Liver (tissue), 9 donors: ENCODE results near the gene PHLDA2. TPM values are rescaled to one million over a fixed set of nuclear protein-coding genes. Genes with fewer than 3 reads are reported as not detected.

ENCODE experiments used
- DNase-seq: peaks from one replicate; pipeline ENCODE4 v3.0.0-alpha.2; 2017; ENCODE audit warnings: low spot score
- H3K27ac ChIP-seq, 2 donors: one replicate each; pipeline ENCODE4 v1.7.0; 2013; ENCODE audit warnings: inconsistent platforms in 2 of 2, low read length in 2 of 2, control low read depth in 1 of 2, low read depth in 1 of 2, mild to moderate bottlenecking in 1 of 2
- H3K27me3 ChIP-seq, 4 donors: one replicate each; pipeline versions ENCODE4 v1.6.1 to v1.7.0; 2013; ENCODE audit warnings: low read length in 3 of 4, inconsistent platforms in 1 of 4, mild to moderate bottlenecking in 1 of 4, moderate library complexity in 1 of 4; ENCODE audit not compliant: control insufficient read depth in 4 of 4, insufficient read depth in 4 of 4
- H3K36me3 ChIP-seq, 4 donors: one replicate each; pipeline versions ENCODE4 v1.6.1 to v1.7.0; 2013; ENCODE audit warnings: low read length in 3 of 4, mild to moderate bottlenecking in 3 of 4, low read depth in 1 of 4, moderate library complexity in 1 of 4; ENCODE audit not compliant: control insufficient read depth in 4 of 4, insufficient read depth in 3 of 4
- H3K4me1 ChIP-seq, 4 donors: one replicate each; pipeline versions ENCODE4 v1.6.1 to v1.7.0; 2013; ENCODE audit warnings: low read length in 3 of 4, mild to moderate bottlenecking in 3 of 4, moderate library complexity in 1 of 4; ENCODE audit not compliant: control insufficient read depth in 4 of 4, insufficient read depth in 4 of 4
- H3K4me3 ChIP-seq, 3 donors: one replicate each; pipeline versions ENCODE4 v1.6.1 to v1.7.0; 2013; ENCODE audit warnings: low read length in 3 of 3, control low read depth in 1 of 3, low read depth in 1 of 3, mild to moderate bottlenecking in 1 of 3
- H3K9ac ChIP-seq, 2 donors: one replicate each; pipeline ENCODE4 v1.7.0; 2013; ENCODE audit warnings: low read length in 2 of 2, mild to moderate bottlenecking in 2 of 2, moderate library complexity in 2 of 2, control low read depth in 1 of 2, low read depth in 1 of 2
- H3K9me3 ChIP-seq, 4 donors: one replicate each; pipeline versions ENCODE4 v1.6.1 to v1.7.0; 2013; ENCODE audit warnings: low read length in 3 of 4; ENCODE audit not compliant: control insufficient read depth in 4 of 4
- EGR1 ChIP-seq, 2 donors: IDR thresholded peaks; 2 replicates each; pipeline ENCODE4 v1.6.1; 2016 to 2018; ENCODE audit warnings: antibody characterized with exemption in 2 of 2, low read depth in 2 of 2
- FOXA1 ChIP-seq: IDR thresholded peaks from 2 replicates; pipeline ENCODE4 v1.6.1; 2016; ENCODE audit warnings: antibody characterized with exemption
- GABPA ChIP-seq, 2 donors: IDR thresholded peaks in 1 of 2; conservative IDR thresholded peaks in 1 of 2; 2 replicates each; pipeline ENCODE4 v1.6.1; 2016; ENCODE audit warnings: antibody characterized with exemption in 2 of 2, mild to moderate bottlenecking in 1 of 2, moderate library complexity in 1 of 2
- HNF4G ChIP-seq: IDR thresholded peaks from 2 replicates; pipeline ENCODE4 v1.6.1; 2016; ENCODE audit warnings: antibody characterized with exemption
- JUND ChIP-seq, 2 donors: IDR thresholded peaks; 2 replicates each; pipeline ENCODE4 v1.6.1; 2016; ENCODE audit warnings: antibody characterized with exemption in 2 of 2
- NR2F2 ChIP-seq: IDR thresholded peaks from 2 replicates; pipeline ENCODE4 v1.6.1; 2016; ENCODE audit warnings: antibody characterized with exemption
- RAD21 ChIP-seq, 2 donors: IDR thresholded peaks; 2 replicates each; pipeline ENCODE4 v1.6.1; 2016; ENCODE audit warnings: antibody characterized with exemption in 2 of 2, mild to moderate bottlenecking in 2 of 2
- RXRA ChIP-seq, 2 donors: IDR thresholded peaks; 2 replicates each; pipeline ENCODE4 v1.6.1; 2017 to 2018; ENCODE audit warnings: antibody characterized with exemption in 2 of 2, mild to moderate bottlenecking in 1 of 2
- SP1 ChIP-seq: IDR thresholded peaks from 2 replicates; pipeline ENCODE4 v1.6.1; 2018; ENCODE audit warnings: antibody characterized with exemption, mild to moderate bottlenecking
- TAF1 ChIP-seq: conservative IDR thresholded peaks from 2 replicates; pipeline ENCODE4 v1.6.1; 2016; ENCODE audit warnings: antibody characterized with exemption, mild to moderate bottlenecking
- YY1 ChIP-seq: IDR thresholded peaks from 2 replicates; pipeline ENCODE4 v1.6.1; 2016; ENCODE audit warnings: antibody characterized with exemption, mild to moderate bottlenecking
- WGBS: extraction: QIAGEN DNeasy Blood & Tissue Kit; methylation state at CpG from one replicate; pipeline ENCODE4 v1.1.7; 2013; 5-methylcytosine and 5-hydroxymethylcytosine counted together
- polyA plus RNA-seq, 2 donors: library from polyadenylated mRNA; stranded (reverse) in 1 of 2; unstranded in 1 of 2; fragments of 200-250 nt in 1 of 2; fragments of >200 nt in 1 of 2; fragmentation: Nextera tagmentation in 1 of 2; extraction: Ambion mirVana in 1 of 2; gene quantifications; one replicate each; pipeline versions ENCODE4 v1.2.1 to v1.2.3, GENCODE V29; 2013 to 2015
- total RNA-seq, 2 donors: library from RNA; depleted of rRNA; stranded (reverse); fragments of >200 nt; gene quantifications; one replicate each; pipeline ENCODE4 v1.2.3, GENCODE V29; 2014
- TF ChIP-seq, protein P1 (sequence below): IDR thresholded peaks from 2 replicates; pipeline ENCODE4 v1.6.1; 2016; ENCODE audit warnings: antibody characterized with exemption
- TF ChIP-seq, protein P2 (sequence below): fragments of 150-350 bp; IDR thresholded peaks from 2 replicates; pipeline ENCODE4 v1.5.1; 2017; ENCODE audit warnings: improper control_type of control experiment, low read depth, low read length; ENCODE audit not compliant: missing input control
- TF ChIP-seq, protein P3 (sequence below): IDR thresholded peaks from 2 replicates; pipeline ENCODE4 v1.6.1; 2016; ENCODE audit warnings: antibody characterized with exemption, mild to moderate bottlenecking
- TF ChIP-seq, protein P4 (sequence below): IDR thresholded peaks from 2 replicates; pipeline ENCODE4 v1.6.1; 2016; ENCODE audit warnings: antibody characterized with exemption
- TF ChIP-seq, protein P5 (sequence below): IDR thresholded peaks from 2 replicates; pipeline ENCODE4 v1.6.1; 2016; ENCODE audit warnings: antibody characterized with exemption
- donor health status: healthy.
- donor health status: healthy.
- donor health status: healthy.
- donor health status: healthy.
- donor health status: healthy.

The PHLDA2 gene
- total and polyA plus RNA-seq, 4 donors, result 0.23 to 1.4 (median 0.99) TPM; not detected in 1

DNA sequence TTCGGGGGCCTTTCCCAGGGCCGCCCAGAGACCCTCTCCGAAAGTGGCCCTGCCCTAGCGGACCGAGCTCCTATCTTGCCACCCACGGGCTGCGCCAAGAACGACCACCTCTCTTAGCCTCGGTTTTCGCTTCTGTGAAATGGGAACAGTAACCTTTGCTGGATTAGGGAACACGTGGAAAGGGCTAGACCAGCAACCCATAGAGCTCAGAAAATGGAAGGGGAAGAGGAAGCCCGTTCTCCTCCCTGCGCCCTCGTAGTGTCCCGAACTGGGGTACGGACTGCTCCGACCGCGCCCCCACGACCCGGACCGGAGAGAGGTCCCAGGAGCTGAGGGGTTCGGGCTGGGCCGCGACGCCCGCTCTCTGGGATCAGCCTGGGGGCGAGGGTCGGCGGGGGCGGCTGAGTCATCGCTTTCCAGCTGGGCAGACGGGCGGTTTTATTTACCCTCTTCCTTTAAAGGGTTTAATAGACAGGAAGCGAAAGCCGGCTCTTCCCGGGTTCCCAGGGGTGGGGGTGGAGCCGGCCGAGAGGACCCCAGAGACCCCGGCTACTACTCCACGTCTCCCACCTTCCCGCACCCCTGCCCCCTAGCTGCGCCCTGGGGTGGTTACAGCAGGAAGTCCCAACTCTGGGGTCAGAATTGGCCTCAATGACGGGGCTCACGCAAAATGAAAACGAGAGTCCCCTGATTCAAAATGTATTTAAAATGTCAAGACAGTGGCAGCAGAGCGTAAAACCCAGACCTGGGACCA is 907 bp upstream of the PHLDA2 start:
- TF ChIP-seq, protein P1, sequence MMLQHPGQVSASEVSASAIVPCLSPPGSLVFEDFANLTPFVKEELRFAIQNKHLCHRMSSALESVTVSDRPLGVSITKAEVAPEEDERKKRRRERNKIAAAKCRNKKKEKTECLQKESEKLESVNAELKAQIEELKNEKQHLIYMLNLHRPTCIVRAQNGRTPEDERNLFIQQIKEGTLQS, result no peak
- no peak for TF ChIP-seq JUND (IDR thresholded peaks at IDR 0.05)
- peak; percentile 22 for TF ChIP-seq YY1
- Histone ChIP-seq H3K4me1 (peaks cover 11 to 23% (median 18%) of the 10 kb centered on the region in 4 donors), H3K4me3 (peak overlapping the region in 2 of 3 donors; percentile 48 to 59), H3K27ac (peak overlapping the region in 1 of 2 donors; percentile 48), H3K9me3 (no peaks in the 10 kb centered on the region), H3K9ac (peak overlapping the region in 1 of 2 donors; percentile 41), H3K36me3 (no peaks in the 10 kb centered on the region), H3K27me3 (no peaks in the 10 kb centered on the region)
- WGBS, result 8% methylated on average over 47 of the region's 47 CpGs
- DNase-seq, result no peak

DNA sequence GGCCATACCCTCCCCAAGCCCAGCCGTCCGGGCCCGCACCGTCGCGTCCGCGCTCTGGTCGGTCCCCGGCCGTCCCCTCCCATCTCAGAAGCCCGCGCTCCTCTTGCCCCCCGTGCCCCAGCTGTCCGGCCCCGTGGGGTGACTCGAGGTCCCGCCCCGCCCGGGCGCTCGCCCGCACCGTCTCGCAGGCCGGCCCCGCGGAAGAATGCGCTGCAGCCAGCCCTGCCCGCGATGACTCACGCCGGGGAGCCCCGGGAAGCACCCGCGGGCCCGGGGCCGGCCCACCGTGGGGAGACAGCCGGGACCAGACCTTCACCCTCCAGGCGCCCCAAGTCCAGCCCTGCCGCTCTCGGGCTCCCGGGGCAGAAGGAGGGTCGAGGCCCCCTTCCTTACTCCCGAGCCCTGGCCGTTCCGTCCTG is 320 bp upstream of the PHLDA2 start:
- 5% methylated on average over 48 of the region's 48 CpGs for WGBS

DNA sequence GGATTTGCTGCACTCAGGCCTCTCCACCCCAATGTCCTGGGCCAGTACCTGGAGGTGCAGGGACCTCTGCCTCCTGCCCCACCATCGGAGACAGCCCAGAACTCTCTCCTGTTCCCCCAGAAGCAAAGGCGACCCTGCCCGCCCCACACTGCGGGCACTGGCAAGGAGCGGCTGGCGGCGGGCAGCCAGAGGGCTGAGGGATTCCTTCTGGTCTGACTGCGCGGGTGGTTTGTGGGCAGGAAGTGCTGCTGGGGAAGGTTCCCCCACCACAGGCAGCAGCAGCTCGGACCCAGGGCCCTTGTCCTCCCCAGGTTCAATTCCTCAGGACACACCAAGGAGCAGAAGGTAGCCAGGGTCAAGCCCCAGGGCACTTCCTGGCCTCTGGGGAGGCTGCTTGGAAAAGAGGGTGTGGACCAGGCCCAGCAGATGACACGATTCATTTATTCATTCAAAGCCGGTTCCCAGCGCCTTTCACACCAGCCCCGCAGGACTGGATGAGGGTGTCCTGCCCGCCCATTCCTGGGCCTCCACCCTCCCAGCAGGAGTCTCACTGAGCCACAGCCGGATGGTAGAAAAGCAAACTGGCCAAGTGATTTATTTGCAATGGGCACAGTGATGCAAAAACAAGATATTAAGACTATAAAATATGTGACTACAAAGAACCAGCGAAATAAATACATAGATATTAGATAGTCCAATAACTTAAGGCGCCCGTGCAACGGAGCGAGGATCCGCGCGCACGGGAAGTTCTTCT is 1.2 kb downstream of the PHLDA2 start:
- DNase-seq, result no peak
- Histone ChIP-seq H3K9ac (no peak overlapping the region), H3K27ac (no peak overlapping the region), H3K9me3 (no peaks in the 10 kb centered on the region), H3K4me1 (peaks cover 11 to 23% (median 18%) of the 10 kb centered on the region in 4 donors), H3K4me3 (peak overlapping the region in 1 of 3 donors; percentile 48), H3K27me3 (no peaks in the 10 kb centered on the region), H3K36me3 (no peaks in the 10 kb centered on the region)
- TF ChIP-seq, protein P2, sequence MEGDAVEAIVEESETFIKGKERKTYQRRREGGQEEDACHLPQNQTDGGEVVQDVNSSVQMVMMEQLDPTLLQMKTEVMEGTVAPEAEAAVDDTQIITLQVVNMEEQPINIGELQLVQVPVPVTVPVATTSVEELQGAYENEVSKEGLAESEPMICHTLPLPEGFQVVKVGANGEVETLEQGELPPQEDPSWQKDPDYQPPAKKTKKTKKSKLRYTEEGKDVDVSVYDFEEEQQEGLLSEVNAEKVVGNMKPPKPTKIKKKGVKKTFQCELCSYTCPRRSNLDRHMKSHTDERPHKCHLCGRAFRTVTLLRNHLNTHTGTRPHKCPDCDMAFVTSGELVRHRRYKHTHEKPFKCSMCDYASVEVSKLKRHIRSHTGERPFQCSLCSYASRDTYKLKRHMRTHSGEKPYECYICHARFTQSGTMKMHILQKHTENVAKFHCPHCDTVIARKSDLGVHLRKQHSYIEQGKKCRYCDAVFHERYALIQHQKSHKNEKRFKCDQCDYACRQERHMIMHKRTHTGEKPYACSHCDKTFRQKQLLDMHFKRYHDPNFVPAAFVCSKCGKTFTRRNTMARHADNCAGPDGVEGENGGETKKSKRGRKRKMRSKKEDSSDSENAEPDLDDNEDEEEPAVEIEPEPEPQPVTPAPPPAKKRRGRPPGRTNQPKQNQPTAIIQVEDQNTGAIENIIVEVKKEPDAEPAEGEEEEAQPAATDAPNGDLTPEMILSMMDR, result no peak
- no peak for TF ChIP-seq JUND (IDR thresholded peaks at IDR 0.05)
- TF ChIP-seq, protein P3, sequence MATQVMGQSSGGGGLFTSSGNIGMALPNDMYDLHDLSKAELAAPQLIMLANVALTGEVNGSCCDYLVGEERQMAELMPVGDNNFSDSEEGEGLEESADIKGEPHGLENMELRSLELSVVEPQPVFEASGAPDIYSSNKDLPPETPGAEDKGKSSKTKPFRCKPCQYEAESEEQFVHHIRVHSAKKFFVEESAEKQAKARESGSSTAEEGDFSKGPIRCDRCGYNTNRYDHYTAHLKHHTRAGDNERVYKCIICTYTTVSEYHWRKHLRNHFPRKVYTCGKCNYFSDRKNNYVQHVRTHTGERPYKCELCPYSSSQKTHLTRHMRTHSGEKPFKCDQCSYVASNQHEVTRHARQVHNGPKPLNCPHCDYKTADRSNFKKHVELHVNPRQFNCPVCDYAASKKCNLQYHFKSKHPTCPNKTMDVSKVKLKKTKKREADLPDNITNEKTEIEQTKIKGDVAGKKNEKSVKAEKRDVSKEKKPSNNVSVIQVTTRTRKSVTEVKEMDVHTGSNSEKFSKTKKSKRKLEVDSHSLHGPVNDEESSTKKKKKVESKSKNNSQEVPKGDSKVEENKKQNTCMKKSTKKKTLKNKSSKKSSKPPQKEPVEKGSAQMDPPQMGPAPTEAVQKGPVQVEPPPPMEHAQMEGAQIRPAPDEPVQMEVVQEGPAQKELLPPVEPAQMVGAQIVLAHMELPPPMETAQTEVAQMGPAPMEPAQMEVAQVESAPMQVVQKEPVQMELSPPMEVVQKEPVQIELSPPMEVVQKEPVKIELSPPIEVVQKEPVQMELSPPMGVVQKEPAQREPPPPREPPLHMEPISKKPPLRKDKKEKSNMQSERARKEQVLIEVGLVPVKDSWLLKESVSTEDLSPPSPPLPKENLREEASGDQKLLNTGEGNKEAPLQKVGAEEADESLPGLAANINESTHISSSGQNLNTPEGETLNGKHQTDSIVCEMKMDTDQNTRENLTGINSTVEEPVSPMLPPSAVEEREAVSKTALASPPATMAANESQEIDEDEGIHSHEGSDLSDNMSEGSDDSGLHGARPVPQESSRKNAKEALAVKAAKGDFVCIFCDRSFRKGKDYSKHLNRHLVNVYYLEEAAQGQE, result no peak
- no peak for TF ChIP-seq TAF1
- 41% methylated on average over 25 of the region's 25 CpGs for whole genome bisulfite sequencing

More for the DNA sequence above, 320 bp upstream of the PHLDA2 start:
- Histone ChIP-seq H3K9ac (no peak overlapping the region), H3K27ac (peak overlapping the region in 1 of 2 donors; percentile 48), H3K36me3 (no peaks in the 10 kb centered on the region), H3K27me3 (no peaks in the 10 kb centered on the region), H3K4me3 (peak overlapping the region in 2 of 3 donors; percentile 32 to 48), H3K4me1 (peaks cover 11 to 23% (median 18%) of the 10 kb centered on the region in 4 donors), H3K9me3 (no peaks in the 10 kb centered on the region)
- no peak for TF ChIP-seq RAD21 (IDR thresholded peaks at IDR 0.05)
- TF ChIP-seq EGR1 (IDR thresholded peaks at IDR 0.05; ENCODE audit: low read depth in 2 of 2), result no peak
- TF ChIP-seq NR2F2, result no peak
- TF ChIP-seq, protein P4, sequence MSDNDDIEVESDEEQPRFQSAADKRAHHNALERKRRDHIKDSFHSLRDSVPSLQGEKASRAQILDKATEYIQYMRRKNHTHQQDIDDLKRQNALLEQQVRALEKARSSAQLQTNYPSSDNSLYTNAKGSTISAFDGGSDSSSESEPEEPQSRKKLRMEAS, result no peak
- TF ChIP-seq, protein P1, result no peak
- TF ChIP-seq SP1, result no peak
- no peak for TF ChIP-seq HNF4G
- no peak for TF ChIP-seq RXRA (IDR thresholded peaks at IDR 0.05)
- TF ChIP-seq, protein P5, sequence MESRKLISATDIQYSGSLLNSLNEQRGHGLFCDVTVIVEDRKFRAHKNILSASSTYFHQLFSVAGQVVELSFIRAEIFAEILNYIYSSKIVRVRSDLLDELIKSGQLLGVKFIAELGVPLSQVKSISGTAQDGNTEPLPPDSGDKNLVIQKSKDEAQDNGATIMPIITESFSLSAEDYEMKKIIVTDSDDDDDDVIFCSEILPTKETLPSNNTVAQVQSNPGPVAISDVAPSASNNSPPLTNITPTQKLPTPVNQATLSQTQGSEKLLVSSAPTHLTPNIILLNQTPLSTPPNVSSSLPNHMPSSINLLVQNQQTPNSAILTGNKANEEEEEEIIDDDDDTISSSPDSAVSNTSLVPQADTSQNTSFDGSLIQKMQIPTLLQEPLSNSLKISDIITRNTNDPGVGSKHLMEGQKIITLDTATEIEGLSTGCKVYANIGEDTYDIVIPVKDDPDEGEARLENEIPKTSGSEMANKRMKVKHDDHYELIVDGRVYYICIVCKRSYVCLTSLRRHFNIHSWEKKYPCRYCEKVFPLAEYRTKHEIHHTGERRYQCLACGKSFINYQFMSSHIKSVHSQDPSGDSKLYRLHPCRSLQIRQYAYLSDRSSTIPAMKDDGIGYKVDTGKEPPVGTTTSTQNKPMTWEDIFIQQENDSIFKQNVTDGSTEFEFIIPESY, result no peak
- TF ChIP-seq YY1, result no peak
- TF ChIP-seq FOXA1, result no peak
- TF ChIP-seq GABPA (IDR thresholded peaks at IDR 0.05 in 1 of 2, conservative IDR thresholded peaks at IDR 0.05 in 1 of 2), result no peak
- no peak for DNase-seq
